Endothelial cell of umbilical vein (primary cell): Measurements from ENCODE around the gene ADAM23. TPM values are rescaled to one million over a fixed set of nuclear protein-coding genes. Genes with fewer than 3 reads are reported as not detected.

Experiments used
- BruUV-seq: library from RNA; stranded (reverse); fragments of 400-500 nt; replicated peaks from 2 replicates; lab custom pipeline; 2021; lab: Mats Ljungman, UMichigan
- CTCF ChIA-PET: fragments of 300-600, 350-600 bp; sonication (Branson Sonifier 250); formaldehyde crosslinking; loops from one replicate; lab custom pipeline; 2021; ENCODE audit warnings: antibody characterized with exemption, inconsistent platforms; lab: Charles Lee
- POLR2A ChIA-PET: fragments of 300-600, 350-600 bp; sonication (Branson Sonifier 250); formaldehyde crosslinking; loops from one replicate; lab custom pipeline; 2021; ENCODE audit warnings: antibody characterized with exemption, inconsistent platforms; lab: Charles Lee
- DNase-seq: peaks from one replicate; pipeline ENCODE4 v3.0.0-alpha.2; 2011; ENCODE audit warnings: low read depth, low spot score
- FAIRE-seq: peaks from 2 replicates; lab custom pipeline; 2011; peaks lifted over from hg19 to GRCh38; lab: Jason Lieb, UNC
- H2AFZ ChIP-seq: 2 replicates; pipeline ENCODE4 v1.6.0; 2012; ENCODE audit warnings: low read depth, low read length, control low read depth, inconsistent platforms
- H3K27ac ChIP-seq: 2 replicates; pipeline ENCODE4 v1.5.1; 2011; ENCODE audit warnings: low read depth, mild to moderate bottlenecking, control low read depth, low read length, moderate library complexity; ENCODE audit not compliant: insufficient read depth
- H3K27me3 ChIP-seq, 2 experiments: 2 replicates each; pipeline versions ENCODE4 v1.6.0 to v1.6.1; 2011; ENCODE audit warnings: low read length in 2 of 2, mixed read lengths in 1 of 2; ENCODE audit not compliant: control insufficient read depth in 2 of 2, insufficient read depth in 2 of 2
- H3K36me3 ChIP-seq, 2 experiments: 2 replicates in 1 of 2; 3 replicates in 1 of 2; pipeline ENCODE4 v1.5.1; 2011; ENCODE audit warnings: low read length in 2 of 2, mild to moderate bottlenecking in 1 of 2, moderate library complexity in 1 of 2; ENCODE audit not compliant: control insufficient read depth in 2 of 2, insufficient read depth in 2 of 2; ENCODE audit errors: extremely low read depth in 1 of 2
- H3K4me1 ChIP-seq: 3 replicates; pipeline ENCODE4 v1.5.1; 2011; ENCODE audit warnings: mild to moderate bottlenecking, low read length; ENCODE audit not compliant: control insufficient read depth, insufficient read depth; ENCODE audit errors: extremely low read depth
- H3K4me2 ChIP-seq: 2 replicates; pipeline ENCODE4 v1.6.1; 2011; ENCODE audit warnings: low read length, control low read depth, mixed read lengths; ENCODE audit not compliant: insufficient read depth
- H3K4me3 ChIP-seq, 3 experiments: fragments of 200-600 bp in 1 of 3; sonication (generic), shearing (Covaris generic) in 1 of 3; replicated peaks in 1 of 3; 2 replicates each; pipeline ENCODE4 v1.5.1; 2011 to 2016; ENCODE audit warnings: control low read depth in 3 of 3, low read length in 3 of 3, mild to moderate bottlenecking in 2 of 3, inconsistent platforms in 1 of 3, low read depth in 1 of 3, moderate library complexity in 1 of 3; ENCODE audit not compliant: insufficient read depth in 1 of 3
- H3K79me2 ChIP-seq: 2 replicates; pipeline ENCODE4 v1.6.0; 2012; ENCODE audit warnings: low read length, inconsistent platforms; ENCODE audit not compliant: control insufficient read depth, insufficient read depth
- H3K9ac ChIP-seq: replicated peaks from 2 replicates; pipeline ENCODE3; 2011; ENCODE audit warnings: low read length, control low read depth; ENCODE audit not compliant: insufficient read depth; ENCODE audit errors: extremely low read depth
- H3K9me1 ChIP-seq: replicated peaks from 3 replicates; pipeline ENCODE4 v1.6.0; 2011; ENCODE audit warnings: mild to moderate bottlenecking, low read length; ENCODE audit not compliant: control insufficient read depth, insufficient read depth; ENCODE audit errors: extremely low read depth
- H3K9me3 ChIP-seq: replicated peaks from 2 replicates; pipeline ENCODE4 v1.5.1; 2012; ENCODE audit warnings: low read length, inconsistent platforms; ENCODE audit not compliant: control insufficient read depth, insufficient read depth
- H4K20me1 ChIP-seq: replicated peaks from 2 replicates; pipeline ENCODE3; 2011; ENCODE audit warnings: mild to moderate bottlenecking, low read length; ENCODE audit not compliant: control insufficient read depth, insufficient read depth; ENCODE audit errors: extremely low read depth
- CTCF ChIP-seq, 2 donors: IDR thresholded peaks; 1 replicate in 1 of 2; 2 replicates in 1 of 2; pipeline ENCODE4 v1.5.1; 2011; ENCODE audit warnings: low read length in 2 of 2, mild to moderate bottlenecking in 2 of 2, moderate library complexity in 2 of 2, control low read depth in 1 of 2, inconsistent platforms in 1 of 2, low read depth in 1 of 2; ENCODE audit not compliant: insufficient read depth in 1 of 2; ENCODE audit errors: extremely low read depth in 1 of 2
- EZH2 ChIP-seq: IDR thresholded peaks from 2 replicates; pipeline ENCODE4 v1.6.1; 2012; ENCODE audit warnings: borderline replicate concordance, low read depth, mild to moderate bottlenecking, moderate library complexity, low read length, inconsistent platforms; ENCODE audit not compliant: severe bottlenecking
- FOS ChIP-seq: IDR thresholded peaks from 2 replicates; pipeline ENCODE4 v1.6.1; 2011; ENCODE audit warnings: mild to moderate bottlenecking, low read length, moderate library complexity, borderline replicate concordance; ENCODE audit not compliant: insufficient read depth
- GATA2 ChIP-seq: IDR thresholded peaks from 2 replicates; pipeline ENCODE4 v1.7.0; 2011; ENCODE audit warnings: low read depth, mild to moderate bottlenecking, moderate library complexity, mixed read lengths, low read length; ENCODE audit not compliant: insufficient read length, insufficient read depth
- JUN ChIP-seq: IDR thresholded peaks from 2 replicates; pipeline ENCODE4 v1.6.1; 2011; ENCODE audit warnings: borderline replicate concordance, low read depth; ENCODE audit not compliant: insufficient read length, insufficient read depth
- MAX ChIP-seq: IDR thresholded peaks from 2 replicates; pipeline ENCODE4 v1.6.1; 2011; ENCODE audit not compliant: insufficient read depth, insufficient read length
- MYC ChIP-seq: IDR thresholded peaks from one replicate; pipeline ENCODE4 v1.6.1; 2011; ENCODE audit warnings: mild to moderate bottlenecking, low read depth, low read length
- POLR2A ChIP-seq: IDR thresholded peaks from 2 replicates; pipeline ENCODE4 v1.6.1; 2012; ENCODE audit warnings: low read depth, mild to moderate bottlenecking, control low read depth, low read length
- POLR2AphosphoS5 ChIP-seq: IDR thresholded peaks from 2 replicates; pipeline ENCODE4 v1.6.1; 2012; ENCODE audit warnings: low read depth, mild to moderate bottlenecking, control low read depth, low read length, moderate library complexity; ENCODE audit not compliant: insufficient read depth
- dilution Hi-C: fragments of 300-500 bp; cut with MboI; formaldehyde crosslinking; loops from one replicate; pipeline ENCODE4 v1.15.0; 2019; ENCODE audit warnings: low sequenced_read_pairs; ENCODE audit not compliant: extremely low pct_ligation_motif_present
- intact Hi-C: fragments of 100-400 bp; cut with micrococcal nuclease; formaldehyde crosslinking; loops from one replicate; pipeline ENCODE4 v1.10.0; 2022
- polyA plus RNA-seq, 4 experiments: library from polyadenylated mRNA; depleted of rRNA in 3 of 4; stranded (reverse) in 3 of 4; unstranded in 1 of 4; fragments of >200 nt; gene quantifications; 2 replicates each; pipeline versions ENCODE4 v1.2.1 to v1.2.3, GENCODE V29; 2011 to 2012; ENCODE audit warnings: missing spikeins in 1 of 4
- total RNA-seq: library from RNA; stranded (reverse); gene quantifications from 2 replicates; pipeline ENCODE4 v1.2.3, GENCODE V29; 2021

ADAM23 gene
- total and polyA plus RNA-seq, 2 donors (not counting 3 experiments of a cell fraction or from before 2014, with no cell fraction given): 20.6 to 38.5 TPM

- TF ChIP-seq CTCF (IDR thresholded peaks at IDR 0.05; ENCODE audit: extremely low read depth in 1 of 2, insufficient read depth in 1 of 2, low read depth in 1 of 2, low read length in 2 of 2): no peak
- no peak for TF ChIP-seq POLR2A
- TF ChIP-seq GATA2: no peak
- TF ChIP-seq JUN: no peak
- no peak for TF ChIP-seq POLR2AphosphoS5
- no peak for TF ChIP-seq MYC
- no peak for TF ChIP-seq FOS
- TF ChIP-seq MAX: no peak
- TF ChIP-seq EZH2: no peak
- H3K9me1 ChIP-seq: no peaks in the 10 kb centered on the region
- BruUV-seq: no TSS peak
- H3K79me2 ChIP-seq: no peaks in the 10 kb centered on the region
- no peaks in the 10 kb centered on the region for H3K27me3 ChIP-seq
- dilution Hi-C loops (no loop called here), intact Hi-C loops (no loop called here)
- H4K20me1 ChIP-seq: no peaks in the 10 kb centered on the region
- H3K36me3 ChIP-seq: no peaks in the 10 kb centered on the region
- no peak for FAIRE-seq
- no peak overlapping the region for H3K9ac ChIP-seq
- ChIA-PET POLR2A (no interaction called here), CTCF (no interaction called here)
- no peak overlapping the region for H3K4me3 ChIP-seq
- H3K9me3 ChIP-seq: no peaks in the 10 kb centered on the region
- no peak overlapping the region for H2AFZ ChIP-seq
- no peaks in the 10 kb centered on the region for H3K4me1 ChIP-seq
- H3K27ac ChIP-seq: no peak overlapping the region
- no peak overlapping the region for H3K4me2 ChIP-seq
- DNase-seq: no peak
Measured at GRCh38 chr2:206408323-206409320, 34.7 kb upstream of the ADAM23 start.
